DMS114 treated with DMSO at 0.1 percent for 48 hours (cell line): ENCODE data around the gene PLCB2.

Source experiments
- DNase-seq: peaks from one replicate; lab custom pipeline; 2025; ENCODE audit not compliant: unreplicated experiment; lab: John Stamatoyannopoulos, UW

The PLCB2 gene

GRCh38 chr15:40325700-40326099 lies 18.0 kb upstream of the PLCB2 start:
- DNase-seq = no peak

- no peak for DNase-seq
Observed at GRCh38 chr15:40325188-40325587, 17.5 kb upstream of the PLCB2 start.

DNA sequence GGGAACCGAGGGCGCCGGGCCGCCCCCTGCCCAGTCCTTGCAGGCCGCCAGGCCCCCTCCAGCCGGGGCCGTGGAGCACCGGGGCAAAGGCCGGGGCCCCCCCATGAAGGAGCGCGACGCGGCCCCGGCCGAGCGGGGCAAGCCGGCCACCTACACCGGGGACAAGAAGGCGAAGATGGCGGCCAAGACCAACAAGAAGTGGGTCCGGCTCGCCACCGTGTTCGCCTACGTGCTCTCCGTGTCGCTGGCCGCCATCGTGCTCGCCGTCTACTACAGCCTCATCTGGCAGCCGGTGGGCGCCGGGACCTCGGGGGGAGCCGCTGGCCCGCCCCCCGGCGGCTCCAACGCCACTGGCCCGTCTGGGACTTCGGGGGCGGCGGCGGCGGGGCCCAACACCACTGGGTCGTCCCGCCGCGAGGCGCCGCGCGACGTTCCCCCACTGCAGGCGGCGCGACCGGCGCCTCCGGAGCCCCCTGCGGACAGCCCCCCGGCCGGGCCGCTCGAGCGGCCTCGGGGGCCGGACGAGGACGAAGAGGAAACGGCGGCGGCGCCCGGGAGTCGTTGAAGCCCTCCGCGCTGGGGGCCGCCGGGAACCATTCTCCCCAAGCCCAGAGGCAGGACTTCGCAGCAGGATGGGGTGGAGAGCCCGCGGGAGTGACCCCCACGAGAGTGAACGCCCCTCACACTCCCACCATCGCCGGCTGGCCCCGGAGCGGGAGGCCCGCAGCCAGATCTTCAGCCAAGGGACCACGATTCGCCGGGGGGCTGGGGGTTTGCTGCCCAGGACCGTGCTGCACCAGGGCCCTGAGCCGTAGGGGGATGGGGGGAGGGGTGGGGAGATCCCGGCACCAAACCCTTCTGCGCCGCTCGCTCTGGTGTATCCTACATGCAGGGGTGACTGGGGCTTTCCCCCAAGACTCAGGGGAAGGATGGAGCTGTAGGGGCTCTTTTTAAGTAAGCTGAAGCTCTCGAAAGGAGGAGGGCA lies 16.5 kb upstream of the PLCB2 start:
- DNase-seq = no peak

GRCh38 chr15:40323239-40323952 lies 15.7 kb upstream of the PLCB2 start, which contains the start of gene INAFM2:
TSS of gene INAFM2 (plus strand) at chr15:40323692. CDS start at chr15:40324056, 364 bp downstream.
- peak; percentile 95 for DNase-seq

GRCh38 chr15:40322531-40323238 lies 14.9 kb upstream of the PLCB2 start:
- no peak for DNase-seq

- DNase-seq = peak; percentile 74
Observed at GRCh38 chr15:40320931-40321371, 13.2 kb upstream of the PLCB2 start.

GRCh38 chr15:40320409-40320808 lies 12.7 kb upstream of the PLCB2 start:
- no peak for DNase-seq

GRCh38 chr15:40317580-40317979 lies 9.8 kb upstream of the PLCB2 start:
- DNase-seq = no peak

DNA sequence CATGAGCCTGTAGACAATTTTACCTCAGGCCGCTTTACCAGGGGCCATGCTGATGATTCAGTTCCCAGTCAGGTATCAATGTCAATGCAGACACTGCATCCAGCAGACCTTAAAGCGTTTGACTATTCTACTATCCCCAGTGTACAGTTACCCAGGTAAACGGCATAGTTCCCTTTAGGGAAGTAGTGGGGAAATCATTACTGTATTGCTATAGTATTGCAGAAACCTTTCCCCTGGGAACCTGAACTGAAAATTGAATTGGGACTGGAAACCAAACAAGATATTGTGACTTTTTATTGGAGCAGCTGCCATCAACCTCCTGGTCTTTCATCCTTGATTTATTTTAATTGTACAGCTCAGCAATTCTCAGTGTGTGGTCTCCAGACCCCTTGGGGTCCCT lies 9.2 kb upstream of the PLCB2 start:
- DNase-seq = no peak

DNA sequence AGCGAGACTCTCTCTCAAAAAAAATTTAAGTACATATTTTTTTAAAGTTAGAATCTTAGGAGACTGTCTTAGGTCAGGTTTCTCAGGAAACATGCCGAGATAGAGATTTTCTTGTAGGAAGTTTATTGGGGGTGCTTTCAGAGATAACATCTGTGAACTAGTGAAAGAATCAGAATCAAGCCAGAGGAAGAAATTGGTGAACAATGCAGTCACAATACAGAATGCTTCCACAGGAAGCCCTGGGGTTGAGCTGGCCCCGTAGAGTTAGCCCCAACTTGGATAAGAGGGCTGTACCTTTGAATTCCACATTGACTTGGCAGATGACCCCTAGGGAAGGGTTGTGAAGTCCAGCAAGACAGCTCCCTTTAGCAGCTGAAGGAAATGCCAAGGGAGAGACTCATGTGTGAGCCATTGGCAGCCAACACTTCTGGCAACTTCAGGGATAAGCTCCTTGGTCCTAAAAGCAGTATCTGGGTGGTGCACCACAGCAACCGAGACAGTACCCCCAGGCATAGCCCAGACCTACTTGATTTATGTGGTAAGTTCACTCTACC lies 7.1 kb upstream of the PLCB2 start:
- DNase-seq = no peak

GRCh38 chr15:40313531-40314398 lies 6.0 kb upstream of the PLCB2 start:
- DNase-seq = no peak

DNA sequence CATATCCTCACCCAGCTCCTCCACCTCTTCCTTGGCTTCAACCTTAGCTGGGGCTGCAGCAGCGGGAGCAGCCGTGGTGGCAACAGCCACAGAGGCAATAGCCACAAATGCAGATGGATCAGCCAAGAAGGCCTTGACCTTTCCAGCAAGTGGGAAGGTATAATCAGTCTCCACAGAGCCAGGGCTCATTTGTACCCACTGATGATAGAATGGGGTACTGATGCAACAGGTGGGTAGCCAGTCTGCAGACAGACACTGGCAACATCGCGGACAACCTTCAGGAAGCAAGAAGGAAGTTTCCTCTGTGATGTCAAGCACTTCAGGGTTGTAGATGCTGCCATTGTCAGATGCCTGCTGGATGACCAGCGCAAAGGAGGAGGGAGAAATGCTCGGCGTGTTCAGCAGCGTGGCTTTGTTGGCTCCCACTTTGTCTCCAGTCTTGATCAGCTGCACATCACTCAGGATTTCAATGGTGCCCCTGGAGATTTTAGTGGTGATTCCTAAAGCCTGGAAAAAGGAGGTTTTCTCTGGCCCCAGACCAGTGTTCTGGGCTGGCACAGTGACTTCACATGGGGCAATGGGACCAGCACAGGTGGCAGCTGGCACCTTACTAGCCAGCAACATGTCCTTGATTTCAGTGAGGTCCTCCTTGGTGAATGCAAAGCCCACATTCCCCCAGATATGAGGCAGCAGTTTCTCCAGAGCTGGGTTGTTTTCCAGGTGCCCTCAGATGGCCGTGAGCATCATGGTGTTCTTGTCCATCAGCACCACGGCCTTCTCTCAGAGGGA lies 4.8 kb upstream of the PLCB2 start:
- no peak for DNase-seq

- DNase-seq = no peak
Observed at GRCh38 chr15:40310993-40311392, 3.3 kb upstream of the PLCB2 start.

- DNase-seq = no peak
Observed at GRCh38 chr15:40310001-40310959, 2.5 kb upstream of the PLCB2 start.

GRCh38 chr15:40309344-40309862 lies 1.7 kb upstream of the PLCB2 start:
- DNase-seq = no peak

DNA sequence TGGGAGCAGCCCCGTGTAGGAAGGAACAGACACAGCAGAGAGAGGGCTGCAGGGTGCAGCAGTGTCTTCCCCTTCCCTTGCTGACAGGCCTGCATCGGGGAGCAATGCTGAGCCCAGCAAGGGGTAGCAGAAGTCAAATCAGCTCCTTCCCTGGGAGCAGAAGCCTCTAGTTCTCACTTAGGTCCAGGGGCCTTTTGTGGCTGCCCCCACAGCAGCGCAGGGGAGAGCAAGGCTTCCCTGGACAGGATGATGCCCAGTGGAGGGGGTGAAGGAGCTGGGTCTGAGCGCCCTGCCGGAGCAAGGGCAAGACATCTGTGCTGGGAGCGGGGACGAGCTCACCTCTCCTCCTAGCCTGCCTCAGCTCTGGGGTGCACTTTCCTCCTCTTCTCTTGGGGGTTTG lies 827 bp downstream of the PLCB2 start:
- DNase-seq = no peak

DNA sequence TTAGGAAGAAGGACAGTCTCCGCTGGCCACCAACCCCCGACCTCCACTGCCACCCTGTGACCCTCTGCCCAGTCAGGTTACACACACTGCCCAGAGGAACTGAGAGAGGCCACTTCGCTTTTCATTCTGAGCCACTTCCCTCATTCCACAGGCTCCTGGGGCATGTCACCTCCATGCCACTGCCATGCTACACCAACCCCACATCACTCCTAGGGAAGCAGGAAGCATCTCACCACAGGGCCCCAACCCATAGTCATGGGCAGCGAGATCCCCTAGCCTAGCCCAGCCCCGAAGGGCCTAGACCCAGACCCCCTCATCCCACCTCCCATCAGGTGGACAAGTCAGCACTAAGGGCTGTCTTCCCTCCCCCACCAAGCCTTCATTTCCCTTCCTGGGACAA lies 1.4 kb downstream of the PLCB2 start:
- DNase-seq = no peak

GRCh38 chr15:40305281-40305680 lies 2.5 kb downstream of the PLCB2 start:
- DNase-seq = no peak
